ENCODE data around the gene SSTR4. TPM values are rescaled to one million over a fixed set of nuclear protein-coding genes. Genes with fewer than 3 reads are reported as not detected.

SSTR4 gene
- total RNA-seq, 1 experiment from 2014 or later = not detected

GRCh38 chr20:23050847-23051627 is 15.9 kb downstream of the SSTR4 start (continued):
- TF ChIP-seq, protein P1, sequence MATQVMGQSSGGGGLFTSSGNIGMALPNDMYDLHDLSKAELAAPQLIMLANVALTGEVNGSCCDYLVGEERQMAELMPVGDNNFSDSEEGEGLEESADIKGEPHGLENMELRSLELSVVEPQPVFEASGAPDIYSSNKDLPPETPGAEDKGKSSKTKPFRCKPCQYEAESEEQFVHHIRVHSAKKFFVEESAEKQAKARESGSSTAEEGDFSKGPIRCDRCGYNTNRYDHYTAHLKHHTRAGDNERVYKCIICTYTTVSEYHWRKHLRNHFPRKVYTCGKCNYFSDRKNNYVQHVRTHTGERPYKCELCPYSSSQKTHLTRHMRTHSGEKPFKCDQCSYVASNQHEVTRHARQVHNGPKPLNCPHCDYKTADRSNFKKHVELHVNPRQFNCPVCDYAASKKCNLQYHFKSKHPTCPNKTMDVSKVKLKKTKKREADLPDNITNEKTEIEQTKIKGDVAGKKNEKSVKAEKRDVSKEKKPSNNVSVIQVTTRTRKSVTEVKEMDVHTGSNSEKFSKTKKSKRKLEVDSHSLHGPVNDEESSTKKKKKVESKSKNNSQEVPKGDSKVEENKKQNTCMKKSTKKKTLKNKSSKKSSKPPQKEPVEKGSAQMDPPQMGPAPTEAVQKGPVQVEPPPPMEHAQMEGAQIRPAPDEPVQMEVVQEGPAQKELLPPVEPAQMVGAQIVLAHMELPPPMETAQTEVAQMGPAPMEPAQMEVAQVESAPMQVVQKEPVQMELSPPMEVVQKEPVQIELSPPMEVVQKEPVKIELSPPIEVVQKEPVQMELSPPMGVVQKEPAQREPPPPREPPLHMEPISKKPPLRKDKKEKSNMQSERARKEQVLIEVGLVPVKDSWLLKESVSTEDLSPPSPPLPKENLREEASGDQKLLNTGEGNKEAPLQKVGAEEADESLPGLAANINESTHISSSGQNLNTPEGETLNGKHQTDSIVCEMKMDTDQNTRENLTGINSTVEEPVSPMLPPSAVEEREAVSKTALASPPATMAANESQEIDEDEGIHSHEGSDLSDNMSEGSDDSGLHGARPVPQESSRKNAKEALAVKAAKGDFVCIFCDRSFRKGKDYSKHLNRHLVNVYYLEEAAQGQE (IDR thresholded peaks at IDR 0.05; ENCODE audit: low read depth) = no peak

DNA sequence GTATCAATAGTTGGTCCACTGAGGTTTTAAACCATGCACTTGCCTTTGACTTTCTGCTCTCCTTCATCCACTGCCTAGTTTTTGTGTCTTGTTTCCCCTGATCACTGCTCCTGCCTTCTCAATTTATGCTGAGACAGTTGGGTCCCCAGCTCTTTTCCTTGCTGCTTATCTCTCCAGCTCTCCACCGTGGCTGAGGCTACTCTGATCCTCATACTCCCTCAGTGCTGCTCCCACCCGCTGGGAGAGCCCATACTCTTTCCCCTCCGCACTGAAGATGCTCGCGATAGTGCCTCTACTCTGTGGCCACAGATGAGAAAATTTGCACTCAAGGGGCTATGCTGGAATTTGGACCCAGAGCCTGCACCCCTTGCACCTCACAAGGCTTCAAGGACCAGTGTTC is 17.8 kb downstream of the SSTR4 start:
- Histone ChIP-seq H3K4me3 (replicated peaks in 1 of 2; ENCODE audit: low read depth in 1 of 2, low read length in 2 of 2) (no peak overlapping the region), H3K9me3 (ENCODE audit: control insufficient read depth in 1 of 2, insufficient read depth in 1 of 2, low read depth in 1 of 2, low read length in 2 of 2) (no peaks in the 10 kb centered on the region), H4K20me1 (ENCODE audit: insufficient read depth) (no peaks in the 10 kb centered on the region), H3K9me2 (ENCODE audit: insufficient read depth) (no peaks in the 10 kb centered on the region), H3K79me2 (ENCODE audit: insufficient read depth, low read length) (no peaks in the 10 kb centered on the region), H2AFZ (ENCODE audit: low read depth, low read length, poor library complexity, severe bottlenecking) (no peak overlapping the region), H3K4me1 (ENCODE audit: control insufficient read depth in 1 of 2, insufficient read depth in 2 of 2, low read length in 2 of 2) (peaks cover 3 to 21% of the 10 kb centered on the region in 2 experiments; a peak in 3 of 4 replicates), H3K27me3 (ENCODE audit: insufficient read depth, low read length) (peaks cover 12% of the 10 kb centered on the region; the same call in 1 of the 2 replicates), H3K9ac (ENCODE audit: low read length) (no peak overlapping the region), H3K4me2 (ENCODE audit: low read length) (no peak overlapping the region), H3K36me3 (ENCODE audit: control insufficient read depth in 1 of 2, insufficient read depth in 2 of 2, low read length in 2 of 2) (no peaks in the 10 kb centered on the region), H3K27ac (ENCODE audit: low read depth, low read length) (no peak overlapping the region)
- DNase-seq (ENCODE audit: low read depth, low spot score) = no peak
- TF ChIP-seq EZH2 (IDR thresholded peaks at IDR 0.05) (no peak), ATF3 (IDR thresholded peaks at IDR 0.05) (no peak), RAD21 (IDR thresholded peaks at IDR 0.05; ENCODE audit: low read depth) (no peak), TCF7L2 (IDR thresholded peaks at IDR 0.05; ENCODE audit: borderline replicate concordance, extremely low read depth, insufficient read depth, insufficient read length) (no peak)
- no peak for ATAC-seq
- CTCF ChIA-PET = no interaction called here
- RAD21 ChIA-PET (ENCODE audit: low non-redundant PET in 1 of 2, low total read pairs in 2 of 2, uncharacterized antibody in 2 of 2, unreplicated experiment in 2 of 2) = no interaction called here
- POLR2A ChIA-PET = no interaction called here
- intact Hi-C loops (cut with micrococcal nuclease) = loop anchor here (10.0 kb wide), 1 partner anchor 272 kb away; no protein-coding TSS in a partner anchor
- no TSS peak for BruUV-seq (replicated peaks)

Data from HCT116 (cell line).